ENCODE results near the gene HLA-A.

DNA sequence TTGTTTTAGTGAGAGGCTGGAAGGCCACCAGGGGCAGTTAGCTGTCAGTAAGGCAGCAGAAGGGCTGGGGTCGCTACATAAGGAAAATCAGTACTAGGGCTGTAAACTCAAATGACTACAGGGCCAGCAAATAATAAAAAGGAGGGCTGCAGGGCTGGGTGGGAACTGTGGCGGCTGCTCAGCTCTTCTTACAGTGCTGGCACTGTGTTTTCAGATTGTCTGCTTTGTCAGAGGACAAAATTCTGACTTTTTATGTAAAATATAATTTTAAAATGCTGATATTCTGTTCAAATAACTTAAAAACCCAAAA is 23.2 kb downstream of the HLA-A start:
- TF ChIP-seq ARNT (IDR thresholded peaks at IDR 0.05) (no peak), HDGF (IDR thresholded peaks at IDR 0.05; ENCODE audit: borderline replicate concordance) (no peak), BHLHE40 (IDR thresholded peaks at IDR 0.05; ENCODE audit: borderline replicate concordance) (no peak), SUZ12 (IDR thresholded peaks at IDR 0.05) (no peak), TARDBP (IDR thresholded peaks at IDR 0.05) (no peak)
